GM19351 (cell line): ENCODE results near the gene RFT1.

Experiments
- ATAC-seq: cut with Tn5 transposase; IDR thresholded peaks from one replicate; pipeline ENCODE4 v1.9.1; 2021; ENCODE audit warnings: mild to moderate bottlenecking, moderate library complexity; ENCODE audit not compliant: unreplicated experiment

The RFT1 gene

GRCh38 chr3:53130179-53131061, at the start of gene RFT1:
RFT1 (minus strand) TSS chr3:53130435; CDS start chr3:53130400, 35 bp downstream.
- peak; percentile 87 for ATAC-seq

GRCh38 chr3:53179580-53179979, 49.3 kb upstream of the RFT1 start:
- no peak for ATAC-seq

- ATAC-seq, result no peak
Measured at GRCh38 chr3:53178246-53178645, 48.0 kb upstream of the RFT1 start.

- no peak for ATAC-seq
Measured at GRCh38 chr3:53175613-53176540, 45.6 kb upstream of the RFT1 start.

GRCh38 chr3:53174346-53175250, 44.4 kb upstream of the RFT1 start:
- peak; percentile 86 for ATAC-seq

- no peak for ATAC-seq
Measured at GRCh38 chr3:53173107-53173506, 42.9 kb upstream of the RFT1 start.

GRCh38 chr3:53171827-53172505, 41.7 kb upstream of the RFT1 start:
- no peak for ATAC-seq

GRCh38 chr3:53171064-53171418, 40.8 kb upstream of the RFT1 start:
- no peak for ATAC-seq

- peak; percentile 32 for ATAC-seq
Measured at GRCh38 chr3:53170325-53171063, 40.3 kb upstream of the RFT1 start.

- ATAC-seq, result no peak
Measured at GRCh38 chr3:53169832-53170324, 39.6 kb upstream of the RFT1 start.

GRCh38 chr3:53169045-53169831, 39.0 kb upstream of the RFT1 start:
- ATAC-seq, result no peak

- no peak for ATAC-seq
Measured at GRCh38 chr3:53168175-53168923, 38.1 kb upstream of the RFT1 start.

GRCh38 chr3:53167418-53168174, 37.4 kb upstream of the RFT1 start:
- no peak for ATAC-seq

GRCh38 chr3:53166781-53167291, 36.6 kb upstream of the RFT1 start:
- no peak for ATAC-seq

- ATAC-seq, result no peak
Measured at GRCh38 chr3:53166206-53166605, 36.0 kb upstream of the RFT1 start.

- ATAC-seq, result no peak
Measured at GRCh38 chr3:53164911-53165310, 34.7 kb upstream of the RFT1 start.
